K562 (cell line): Measurements from ENCODE around the gene GFI1B. TPM values are rescaled to one million over a fixed set of nuclear protein-coding genes. Genes with fewer than 3 reads are reported as not detected.

Source experiments
- ARID4B ChIP-seq: sonication (generic); formaldehyde crosslinking; IDR thresholded peaks from 2 replicates; pipeline ENCODE4 v1.8.0; 2022; ENCODE audit warnings: mild to moderate bottlenecking, missing genetic modification reagents
- CUX1 ChIP-seq: fragments of 200-800 bp; sonication (Bioruptor generic); IDR thresholded peaks from 2 replicates; pipeline ENCODE4 v1.6.1; 2016; ENCODE audit warnings: missing genetic modification characterization, missing compliant biosample characterization
- DDX20 ChIP-seq: fragments of 450-650 bp; IDR thresholded peaks from 2 replicates; pipeline ENCODE4 v1.6.1; 2016; ENCODE audit warnings: missing genetic modification characterization, low read depth, mild to moderate bottlenecking, missing compliant biosample characterization, moderate library complexity
- ERF ChIP-seq: fragments of 450-650 bp; formaldehyde crosslinking; IDR thresholded peaks from 2 replicates; pipeline ENCODE4 v1.4.0; 2020; ENCODE audit warnings: mild to moderate bottlenecking, mixed read lengths
- FOXO4 ChIP-seq: fragments of 450-650 bp; formaldehyde crosslinking; IDR thresholded peaks from 2 replicates; pipeline ENCODE4 v1.4.0; 2020; ENCODE audit warnings: mild to moderate bottlenecking, moderate library complexity
- FUS ChIP-seq: fragments of 200-400 bp; formaldehyde crosslinking; optimal IDR thresholded peaks from 2 replicates; pipeline ENCODE3; 2017; ENCODE audit warnings: low read depth, low read length
- PCBP1 ChIP-seq: fragments of 200-400 bp; formaldehyde crosslinking; IDR thresholded peaks from 2 replicates; pipeline ENCODE4 v1.6.1; 2018; ENCODE audit warnings: mild to moderate bottlenecking, low read depth, low read length; ENCODE audit not compliant: poor library complexity, severe bottlenecking
- PRMT5 ChIP-seq: sonication (generic); formaldehyde crosslinking; IDR thresholded peaks from 2 replicates; pipeline ENCODE4 v1.5.0; 2020; ENCODE audit warnings: missing genetic modification reagents
- SIN3B ChIP-seq: fragments of 450-650 bp; IDR thresholded peaks from 2 replicates; pipeline ENCODE4 v1.6.1; 2017; ENCODE audit warnings: low read depth, mild to moderate bottlenecking, moderate library complexity
- SMARCB1 ChIP-seq: IDR thresholded peaks from 2 replicates; pipeline ENCODE4 v1.6.1; 2011; ENCODE audit warnings: improper control_type of control experiment, low read depth; ENCODE audit not compliant: insufficient read length
- ZBTB12 ChIP-seq: fragments of 250-450 bp; sonication (Bioruptor Pico); IDR thresholded peaks from 2 replicates; pipeline ENCODE4 v1.4.0; 2020
- ZNF175 ChIP-seq: fragments of 200-800 bp; sonication (Bioruptor generic); IDR thresholded peaks from 2 replicates; pipeline ENCODE4 v1.6.1; 2016; ENCODE audit warnings: low read depth, mild to moderate bottlenecking, missing genetic modification characterization, missing compliant biosample characterization
- polyA plus RNA-seq, 8 experiments: library from polyadenylated mRNA; depleted of rRNA in 4 of 8; stranded (reverse) in 5 of 8; unstranded in 3 of 8; fragments of >200 nt; fragmentation: Nextera tagmentation in 2 of 8; fragmentation: Illumina TruSeq in 1 of 8; extraction: Ambion mirVana in 2 of 8; extraction: Trizol in 1 of 8; gene quantifications; 2 replicates each; pipeline versions ENCODE4 v1.2.1 to v1.2.3, GENCODE V29; 2011 to 2014; ENCODE audit warnings: inconsistent platforms in 1 of 8, missing spikeins in 1 of 8
- total RNA-seq, 7 experiments: library from RNA; depleted of rRNA in 6 of 7; stranded (reverse); fragments of >200 nt in 6 of 7; fragmentation: Illumina TruSeq in 2 of 7; extraction: Trizol in 2 of 7; gene quantifications; 2 replicates each; pipeline versions ENCODE4 v1.2.1 to v1.2.3, GENCODE V29; 2011 to 2021; ENCODE audit warnings: low replicate concordance in 1 of 7

The GFI1B gene
- total and polyA plus RNA-seq, 9 of the 15 experiments (the other 6 are each of a cell fraction or from before 2014, with no cell fraction given): 8.0 to 75.7 (median 34.5) TPM

GRCh38 chr9:133030317-133031129 is 52.0 kb downstream of the GFI1B start, which contains the start of gene GTF3C5 (continued):
- TF ChIP-seq ARID4B (CRISPR knock-in tag) (peak; percentile 18; the same call in 1 of the 2 replicates), PRMT5 (CRISPR knock-in tag) (no peak), ZNF175 (CRISPR knock-in tag) (peak; percentile 57; the same call in 1 of the 2 replicates), PCBP1 (no peak), FOXO4 (CRISPR knock-in tag) (no peak), DDX20 (tag) (no peak), ERF (CRISPR knock-in tag) (peak; percentile 65; the same call in 1 of the 2 replicates), CUX1 (no peak), SIN3B (peak; percentile 99), ZBTB12 (CRISPR knock-in tag) (no peak), FUS (no peak), SMARCB1 (no peak)
